Activated CD4-positive, alpha-beta T cell treated with anti-CD3 and anti-CD28 coated beads, Interleukin-2, Interleukin-4, amounts not matched to agents 100 ng/mL and 50 ng/mL, durations not matched to agents 16 hours and 8 hours (primary cell): ENCODE data around the gene SOX10.

ENCODE experiments used
- DNase-seq: peaks from one replicate; pipeline ENCODE4 v3.0.0-alpha.2; 2020; ENCODE audit warnings: low spot score

SOX10 gene

GRCh38 chr22:37983860-37984791, at the start of gene SOX10:
Gene SOX10, minus strand, starts transcription at chr22:37984555. Its CDS starts 771 bp downstream, at chr22:37983784.
- DNase-seq = no peak

- no peak for DNase-seq
Measured at GRCh38 chr22:38033522-38034277, 49.3 kb upstream of the SOX10 start.

GRCh38 chr22:38032681-38033521, 48.5 kb upstream of the SOX10 start:
- no peak for DNase-seq

GRCh38 chr22:38031491-38031890, 47.1 kb upstream of the SOX10 start:
- no peak for DNase-seq

GRCh38 chr22:38030311-38031133, 46.2 kb upstream of the SOX10 start:
- no peak for DNase-seq

- no peak for DNase-seq
Measured at GRCh38 chr22:38029901-38030300, 45.5 kb upstream of the SOX10 start.

GRCh38 chr22:38029370-38029769, 45.0 kb upstream of the SOX10 start:
- DNase-seq = no peak

- DNase-seq = no peak
Measured at GRCh38 chr22:38028344-38029130, 44.2 kb upstream of the SOX10 start.

- DNase-seq = no peak
Measured at GRCh38 chr22:38027487-38027886, 43.1 kb upstream of the SOX10 start.

GRCh38 chr22:38026130-38027111, 42.1 kb upstream of the SOX10 start:
- no peak for DNase-seq

- no peak for DNase-seq
Measured at GRCh38 chr22:38025514-38025913, 41.2 kb upstream of the SOX10 start.

- no peak for DNase-seq
Measured at GRCh38 chr22:38023045-38023444, 38.7 kb upstream of the SOX10 start.

GRCh38 chr22:38021206-38021605, 36.9 kb upstream of the SOX10 start:
- no peak for DNase-seq

- DNase-seq = no peak
Measured at GRCh38 chr22:38018938-38019827, 34.8 kb upstream of the SOX10 start.

GRCh38 chr22:38017939-38018885, 33.9 kb upstream of the SOX10 start:
- no peak for DNase-seq

GRCh38 chr22:38017272-38017920, 33.0 kb upstream of the SOX10 start:
- DNase-seq = no peak
